ENCODE results near the gene LRRC38. TPM values are rescaled to one million over a fixed set of nuclear protein-coding genes. Genes with fewer than 3 reads are reported as not detected.

LRRC38 gene
- total and polyA plus RNA-seq, 12 donors: 0.15 to 6.7 (median 0.96) TPM; not detected in 2

- WGBS, 2 donors: 1% methylated on average over 87 to 96 of the region's 98 CpGs
- no peaks in the 10 kb centered on the region for H3K36me3 ChIP-seq
- DNase-seq: no peak
- TF ChIP-seq CTCF (IDR thresholded peaks at IDR 0.05): no peak
- peaks cover 0 to 64% (median 46%) of the 10 kb centered on the region in 7 donors for H3K27me3 ChIP-seq
- no peaks in the 10 kb centered on the region for H3K9me3 ChIP-seq
- peak overlapping the region in 6 of 10 donors; percentile 10 to 43 (median 26) for H3K4me3 ChIP-seq
- intact Hi-C loops (cut with DNase I): no loop called here
- H3K4me1 ChIP-seq: peaks cover 0 to 14% (median 0%) of the 10 kb centered on the region in 9 donors
- ATAC-seq: peak in 1 of 8 donors; percentile 16
- peak overlapping the region in 1 of 10 donors; percentile 53 for H3K27ac ChIP-seq
Measured at GRCh38 chr1:13513063-13513894, 524 bp downstream of the LRRC38 start.

- no peak for TF ChIP-seq CTCF (IDR thresholded peaks at IDR 0.05)
- Histone ChIP-seq H3K36me3 (no peaks in the 10 kb centered on the region), H3K27me3 (peaks cover 0 to 56% (median 45%) of the 10 kb centered on the region in 7 donors), H3K4me1 (peaks cover 0 to 14% (median 0%) of the 10 kb centered on the region in 9 donors), H3K4me3 (peak overlapping the region in 3 of 10 donors; percentile 24 to 43 (median 27)), H3K9me3 (no peaks in the 10 kb centered on the region), H3K27ac (peak overlapping the region in 1 of 10 donors; percentile 53)
- no peak for DNase-seq
- ATAC-seq: no peak
- intact Hi-C loops (cut with DNase I): no loop called here
- 9 to 12% methylated on average over 10 of the region's 10 CpGs for WGBS, 2 donors
Measured at GRCh38 chr1:13512472-13512871, 1.3 kb downstream of the LRRC38 start.

- 66 to 72% methylated on average over 6 of the region's 6 CpGs for WGBS, 2 donors
- H3K27me3 ChIP-seq: peaks cover 0 to 54% (median 41%) of the 10 kb centered on the region in 7 donors
Measured at GRCh38 chr1:13510499-13510898, 3.3 kb downstream of the LRRC38 start.

GRCh38 chr1:13507075-13507474, 6.7 kb downstream of the LRRC38 start:
- Histone ChIP-seq H3K27me3 (peaks cover 0 to 47% (median 29%) of the 10 kb centered on the region in 7 donors), H3K27ac (no peak overlapping the region), H3K36me3 (no peaks in the 10 kb centered on the region), H3K4me3 (no peak overlapping the region), H3K9me3 (no peaks in the 10 kb centered on the region), H3K4me1 (peaks cover 0 to 8% (median 0%) of the 10 kb centered on the region in 9 donors)
- ATAC-seq (no peak), DNase-seq (no peak)
- 80 to 89% methylated on average over 4 of the region's 4 CpGs for WGBS, 2 donors
- intact Hi-C loops (cut with DNase I): no loop called here
- TF ChIP-seq CTCF (IDR thresholded peaks at IDR 0.05): no peak

More at GRCh38 chr1:13510499-13510898, 3.3 kb downstream of the LRRC38 start:
- Histone ChIP-seq H3K27ac (no peak overlapping the region), H3K9me3 (no peaks in the 10 kb centered on the region), H3K4me1 (peaks cover 0 to 7% (median 0%) of the 10 kb centered on the region in 9 donors), H3K36me3 (no peaks in the 10 kb centered on the region), H3K4me3 (no peak overlapping the region)
- ATAC-seq (no peak), DNase-seq (no peak)
- TF ChIP-seq CTCF (IDR thresholded peaks at IDR 0.05): no peak
- intact Hi-C loops (cut with DNase I): no loop called here
